GM18499 (cell line): ENCODE data around the gene KRTAP12-4.
"Not testable (repeated sequence)": the region's sequence is repeated elsewhere in the genome, so short reads cannot be mapped to it uniquely, and the experiment has no call there.

Source experiments
- ATAC-seq: cut with Tn5 transposase; IDR thresholded peaks from one replicate; pipeline ENCODE4 v1.9.1; 2021; ENCODE audit warnings: moderate number of reproducible peaks; ENCODE audit not compliant: insufficient read depth, unreplicated experiment

The KRTAP12-4 gene

DNA sequence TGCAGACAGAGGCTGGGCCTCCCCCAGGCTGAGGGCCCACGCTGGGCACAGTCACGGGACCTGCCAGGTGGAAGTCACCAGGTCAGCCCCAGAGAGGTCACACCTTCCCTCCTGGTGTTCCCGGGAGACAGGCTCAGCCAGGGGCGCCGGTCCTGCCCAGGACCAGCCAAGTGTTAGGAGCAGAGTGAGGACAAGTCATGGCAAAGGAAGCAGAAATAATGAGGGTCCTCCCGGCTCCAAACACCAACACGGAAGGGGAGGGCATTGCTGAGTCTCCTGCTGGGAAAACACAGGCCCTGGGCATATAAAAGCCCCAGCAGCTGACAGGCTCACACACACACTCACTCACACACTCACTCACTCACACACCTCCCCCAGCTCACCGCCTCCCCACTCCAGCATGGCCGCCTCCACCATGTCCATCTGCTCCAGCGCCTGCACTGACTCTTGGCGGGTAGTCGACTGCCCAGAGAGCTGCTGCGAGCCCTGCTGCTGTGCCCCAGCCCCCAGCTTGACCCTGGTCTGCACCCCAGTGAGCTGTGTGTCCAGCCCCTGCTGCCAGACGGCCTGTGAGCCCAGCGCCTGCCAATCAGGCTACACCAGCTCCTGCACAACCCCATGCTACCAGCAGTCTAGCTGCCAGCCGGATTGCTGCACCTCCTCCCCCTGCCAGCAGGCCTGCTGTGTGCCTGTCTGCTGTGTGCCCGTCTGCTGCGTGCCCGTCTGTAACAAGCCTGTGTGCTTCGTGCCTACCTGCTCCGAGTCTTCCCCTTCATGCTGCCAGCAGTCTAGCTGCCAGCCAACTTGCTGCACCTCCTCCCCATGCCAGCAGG lies 17.2 kb downstream of the KRTAP12-4 start, which contains the start of gene KRTAP10-10:
TSS of gene KRTAP10-10 (plus strand) at position 339 of the 833 bp plus-strand sequence. CDS start at position 401, 62 bp downstream.
- ATAC-seq, result no peak

DNA sequence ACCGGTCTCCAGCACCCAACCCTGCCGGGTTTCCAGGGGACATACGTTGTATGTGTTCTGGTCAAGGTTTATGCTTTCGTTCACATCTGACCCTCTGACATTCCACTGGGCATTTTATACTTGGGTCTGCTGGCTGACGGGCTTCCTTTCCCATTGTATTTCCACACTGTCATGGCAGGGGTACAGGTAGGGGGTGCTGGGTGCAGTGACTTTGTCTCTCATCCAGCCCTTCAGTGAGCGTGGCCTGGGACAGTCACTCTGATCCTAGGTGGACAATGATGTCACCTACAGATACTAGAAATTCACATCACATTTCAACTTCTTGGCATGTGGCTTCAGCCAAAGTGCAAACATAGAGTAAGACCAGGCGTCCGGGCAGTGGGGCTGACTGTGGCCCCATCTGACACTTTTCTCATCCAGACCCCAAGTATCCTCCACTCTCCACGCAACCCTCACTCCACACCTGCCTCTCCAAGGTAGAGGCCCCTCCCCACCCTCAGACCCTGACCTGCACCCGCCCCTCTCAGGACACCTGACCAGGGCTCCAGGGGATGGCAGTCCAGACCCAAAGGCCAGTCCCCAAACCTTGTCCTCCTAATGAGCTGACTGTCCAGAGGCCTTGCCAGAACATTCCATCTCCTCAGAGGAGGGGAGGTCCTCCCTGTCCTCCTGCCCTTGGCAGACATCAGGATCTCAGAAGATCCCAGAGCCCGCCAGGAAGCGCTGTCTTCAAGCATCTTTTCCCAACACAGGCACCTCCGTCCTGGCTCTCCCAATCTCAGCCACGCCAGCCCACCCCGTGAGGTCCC lies 18.0 kb downstream of the KRTAP12-4 start:
- no peak for ATAC-seq

DNA sequence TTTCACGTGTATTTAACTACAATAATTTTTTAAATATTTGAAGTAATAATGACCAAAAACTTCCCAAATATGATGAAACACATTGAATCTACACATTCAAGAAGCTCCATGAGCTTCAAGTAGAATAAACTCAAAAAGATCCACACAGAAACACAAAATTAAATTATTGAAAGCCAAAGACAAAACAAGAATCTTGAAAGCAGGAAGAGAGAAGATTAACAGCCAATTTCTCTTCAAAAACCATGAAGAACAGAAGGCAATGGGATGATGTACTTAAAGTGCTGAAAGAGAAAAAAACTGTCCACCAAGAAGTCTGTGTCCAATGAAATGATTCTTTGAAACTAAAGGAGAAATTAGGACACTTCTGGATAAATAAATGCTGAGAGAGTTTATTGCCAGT lies 22.4 kb downstream of the KRTAP12-4 start:
- ATAC-seq, result no peak

DNA sequence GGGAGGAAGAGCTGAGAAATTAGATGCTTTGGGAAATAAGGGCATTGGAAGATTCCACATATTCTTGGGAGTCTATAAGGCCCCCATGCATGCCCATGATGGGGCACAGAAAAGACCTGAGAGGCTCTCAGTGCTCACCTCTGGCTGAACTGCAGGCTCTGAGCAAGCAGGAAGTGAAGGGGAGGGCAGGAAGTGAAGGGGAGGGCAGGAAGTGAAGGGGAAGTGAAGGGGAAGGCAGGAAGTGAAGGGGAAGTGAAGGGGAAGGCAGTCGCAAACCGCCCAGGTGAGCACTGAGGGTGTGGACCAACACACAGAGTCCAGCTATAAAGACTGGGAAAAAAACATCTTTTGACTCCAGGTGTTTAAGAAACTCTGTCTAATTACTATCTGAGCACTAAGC lies 24.0 kb downstream of the KRTAP12-4 start:
- no peak for ATAC-seq

DNA sequence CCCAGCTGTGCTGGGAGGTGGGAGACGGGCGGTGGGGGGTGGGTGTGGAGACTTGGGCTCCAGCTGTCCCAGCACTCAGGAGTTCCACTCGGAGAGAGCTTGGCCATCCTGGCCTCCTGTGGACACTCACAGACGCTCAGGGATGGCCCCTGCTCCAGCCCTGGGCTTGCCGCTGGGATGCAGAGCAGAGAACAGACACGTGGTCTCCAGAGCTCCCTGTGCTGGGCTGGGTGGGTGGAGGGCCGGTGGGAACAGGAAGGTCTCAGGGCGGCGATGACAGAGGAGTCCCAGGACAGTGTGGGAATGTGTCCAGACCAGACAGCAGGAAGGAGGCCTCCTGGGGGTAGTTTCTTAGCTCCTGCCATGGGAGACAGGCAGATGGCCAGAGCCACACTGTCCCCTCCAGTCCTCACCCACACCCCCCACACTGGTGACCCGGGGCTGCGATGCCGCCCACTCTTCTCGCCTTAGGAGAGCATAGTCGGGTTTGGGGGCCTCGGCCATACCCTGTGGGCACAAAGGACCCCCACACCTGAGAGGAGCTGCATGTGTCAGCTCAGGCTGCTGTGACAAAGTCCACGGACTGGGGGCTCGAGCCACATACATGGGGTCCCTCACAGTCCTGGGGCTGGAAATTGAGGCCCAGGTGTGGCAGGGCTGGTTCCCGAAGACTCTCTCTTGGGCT lies 25.6 kb downstream of the KRTAP12-4 start:
- ATAC-seq, result no peak

GRCh38 chr21:44627831-44628233 lies 26.6 kb downstream of the KRTAP12-4 start:
- ATAC-seq, result not testable (repeated sequence)

DNA sequence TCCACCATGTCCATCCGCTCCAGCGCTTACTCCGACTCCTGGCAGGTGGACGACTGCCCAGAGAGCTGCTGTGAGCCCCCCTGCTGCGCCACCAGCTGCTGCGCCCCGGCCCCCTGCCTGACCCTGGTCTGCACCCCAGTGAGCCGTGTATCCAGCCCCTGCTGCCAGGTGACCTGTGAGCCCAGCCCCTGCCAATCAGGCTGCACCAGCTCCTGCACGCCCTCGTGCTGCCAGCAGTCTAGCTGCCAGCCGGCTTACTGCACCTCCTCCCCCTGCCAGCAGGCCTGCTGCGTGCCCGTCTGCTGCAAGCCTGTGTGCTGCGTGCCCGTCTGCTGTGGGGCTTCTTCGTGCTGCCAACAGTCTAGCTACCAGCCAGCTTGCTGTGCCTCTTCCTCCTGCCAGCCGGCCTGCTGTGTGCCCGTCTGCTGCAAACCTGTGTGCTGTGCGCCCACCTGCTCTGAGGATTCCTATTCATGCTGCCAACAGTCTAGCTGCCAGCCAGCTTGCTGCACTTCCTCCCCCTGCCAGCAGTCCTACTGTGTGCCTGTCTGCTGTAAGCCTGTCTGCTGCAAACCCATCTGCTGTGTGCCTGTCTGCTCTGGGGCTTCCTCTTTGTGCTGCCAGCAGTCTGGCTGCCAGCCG lies 27.2 kb downstream of the KRTAP12-4 start:
- not testable (repeated sequence) for ATAC-seq

GRCh38 chr21:44626673-44627143 lies 27.8 kb downstream of the KRTAP12-4 start, which contains the start of gene KRTAP10-9:
Gene KRTAP10-9 (plus strand): TSS chr21:44627093. CDS start chr21:44627172, 79 bp downstream.
- no peak for ATAC-seq

GRCh38 chr21:44626262-44626661 lies 28.2 kb downstream of the KRTAP12-4 start:
- ATAC-seq, result no peak

GRCh38 chr21:44625756-44626155 lies 28.7 kb downstream of the KRTAP12-4 start:
- no peak for ATAC-seq

DNA sequence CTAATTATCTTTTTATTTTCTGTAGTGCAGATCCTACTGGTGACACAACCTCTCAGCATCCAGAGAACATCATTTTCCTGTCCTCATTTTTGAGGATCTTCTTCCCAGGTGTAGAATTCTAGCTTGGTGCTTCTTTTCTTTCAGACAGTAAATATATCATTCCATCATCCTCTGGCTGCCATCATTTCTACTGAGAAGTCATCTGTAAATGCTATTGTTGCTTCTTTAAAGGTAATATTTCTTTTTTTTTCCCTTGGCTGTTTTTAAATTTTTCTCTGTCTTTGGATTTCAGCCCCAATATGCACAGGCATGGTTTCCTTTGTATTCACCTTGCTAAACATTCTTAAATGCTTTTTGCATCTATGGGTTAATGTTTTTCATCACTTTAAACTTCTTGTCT lies 30.9 kb downstream of the KRTAP12-4 start:
- no peak for ATAC-seq

- ATAC-seq, result no peak
These were observed 34.6 kb downstream of the KRTAP12-4 start for GRCh38 chr21:44619886-44620285.

DNA sequence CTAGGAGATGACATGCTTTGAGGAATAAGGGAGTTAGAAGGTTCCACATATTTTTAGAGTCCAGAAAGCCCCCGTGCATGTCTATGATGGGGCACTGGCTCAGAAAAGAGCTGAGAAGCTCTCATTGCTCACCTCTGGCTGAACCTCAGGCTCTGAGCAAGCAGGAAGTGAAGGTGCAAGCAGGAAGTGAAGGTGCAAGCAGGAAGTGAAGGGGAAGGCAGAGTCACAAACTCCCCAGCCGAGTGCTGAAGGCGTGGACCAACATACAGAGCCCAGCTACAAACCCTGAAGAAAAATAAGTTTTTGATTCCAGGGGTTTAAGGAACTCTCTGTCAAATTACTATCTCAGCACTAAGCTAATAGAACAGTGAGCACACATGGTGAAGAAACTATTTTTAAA lies 35.5 kb downstream of the KRTAP12-4 start:
- no peak for ATAC-seq

DNA sequence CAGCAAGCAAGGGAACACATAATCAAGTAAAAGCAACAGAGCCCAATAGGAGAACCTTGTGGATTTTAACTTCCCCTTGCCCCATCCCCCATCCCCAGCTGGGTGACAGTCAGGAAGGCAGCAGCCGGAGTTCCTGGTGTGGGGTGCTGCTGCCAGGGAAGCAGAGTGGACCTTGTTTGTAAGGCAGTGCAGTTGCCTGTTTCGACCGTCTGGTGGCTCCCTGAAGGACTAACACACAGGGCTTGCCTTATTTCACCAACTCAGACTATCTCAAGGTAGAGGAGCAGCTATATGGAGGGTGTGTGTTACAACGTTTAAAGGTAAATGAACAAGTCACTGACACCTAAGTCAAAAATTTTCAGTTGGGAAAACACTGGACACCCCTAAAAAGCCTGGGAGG lies 36.0 kb downstream of the KRTAP12-4 start:
- ATAC-seq, result no peak

DNA sequence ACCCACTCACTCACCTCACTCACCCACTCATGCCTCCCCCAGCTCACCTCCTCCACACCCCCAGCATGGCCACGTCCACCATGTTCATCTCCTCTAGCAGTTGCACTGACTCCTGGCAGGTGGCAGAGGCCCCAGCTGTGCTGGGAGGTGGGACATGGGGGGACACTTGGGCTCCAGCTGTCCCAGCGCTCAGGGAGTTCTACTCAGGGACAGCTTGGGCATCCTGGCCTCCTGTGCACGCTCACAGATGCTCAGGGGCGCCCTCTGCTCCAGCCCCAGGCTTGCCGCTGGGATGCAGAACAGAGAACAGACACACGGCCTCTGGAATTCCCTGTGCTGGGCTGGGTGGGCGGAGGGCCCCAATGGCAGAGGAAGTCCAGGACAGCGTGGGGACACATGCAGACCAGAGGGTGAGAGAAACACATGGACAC lies 37.4 kb downstream of the KRTAP12-4 start:
- no peak for ATAC-seq

DNA sequence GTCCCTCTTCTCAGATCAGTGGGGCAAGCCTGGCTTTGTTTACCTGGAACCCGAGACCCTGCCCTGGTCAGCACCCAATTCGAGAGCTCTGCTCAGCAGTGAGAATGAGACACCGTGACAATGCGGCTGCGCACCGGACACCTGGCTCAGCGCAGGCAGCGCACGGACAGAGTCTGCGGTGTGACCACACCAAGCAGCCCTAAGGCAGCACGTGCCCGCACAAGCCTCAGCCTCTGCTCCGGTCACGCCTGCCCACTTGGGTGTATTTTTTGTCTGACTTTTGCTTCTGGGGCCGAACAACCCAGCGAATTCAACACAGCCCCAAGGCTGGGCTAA lies 37.9 kb downstream of the KRTAP12-4 start:
- ATAC-seq, result no peak

GRCh38 chr21:44615911-44616590 lies 38.4 kb downstream of the KRTAP12-4 start:
- no peak for ATAC-seq

- no peak for ATAC-seq
These were observed 39.0 kb downstream of the KRTAP12-4 start for GRCh38 chr21:44615466-44615865.

DNA sequence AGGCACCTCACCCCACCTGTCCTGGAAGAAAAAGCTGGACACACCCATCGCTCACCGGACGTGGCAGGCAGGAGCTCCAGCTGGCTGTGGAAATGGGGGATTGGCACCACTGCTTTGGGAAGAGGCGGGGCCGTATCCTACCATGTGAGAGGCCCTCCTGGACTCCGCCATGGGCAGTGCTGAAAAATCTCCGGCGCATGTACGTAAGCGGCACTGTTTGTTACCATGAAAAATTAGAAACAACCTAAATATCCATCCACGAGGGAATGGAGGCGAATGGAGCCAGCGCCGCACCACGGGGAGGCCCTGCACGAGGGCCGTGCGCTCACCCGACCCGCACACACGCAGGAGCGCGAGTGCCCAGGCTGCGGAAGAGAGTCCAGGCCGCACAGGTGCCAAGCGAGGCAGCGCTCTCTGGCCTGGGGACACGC lies 39.5 kb downstream of the KRTAP12-4 start:
- no peak for ATAC-seq
